Thoracic aorta (tissue), 2 donors: ENCODE measurements around the gene CLRN1. TPM values are rescaled to one million over a fixed set of nuclear protein-coding genes. Genes with fewer than 3 reads are reported as not detected.

ENCODE experiments used
- ATAC-seq: fragments of 150-250 bp; one replicate; pipeline ENCODE4 v1.8.0; 2017; ENCODE audit warnings: low read depth; ENCODE audit not compliant: insufficient number of reproducible peaks, low FRiP score
- DNase-seq: peaks from one replicate; pipeline ENCODE4 v3.0.0-alpha.2; 2020; ENCODE audit warnings: low spot score
- H3K27ac ChIP-seq, 2 donors: fragments of 200-600 bp; sonication (generic); 1 replicate in 1 of 2; 2 replicates in 1 of 2; pipeline ENCODE4 v1.5.1; 2016; ENCODE audit warnings: mild to moderate bottlenecking in 2 of 2, moderate library complexity in 2 of 2
- H3K27me3 ChIP-seq: fragments of 200-600 bp; sonication (generic); replicated peaks from 2 replicates; pipeline ENCODE4 v1.6.0; 2016; ENCODE audit warnings: mild to moderate bottlenecking; ENCODE audit not compliant: insufficient read depth
- H3K36me3 ChIP-seq: fragments of 200-600 bp; sonication (generic); one replicate; pipeline ENCODE4 v1.5.1; 2016
- H3K4me1 ChIP-seq, 2 donors: fragments of 200-600 bp; sonication (generic); 1 replicate in 1 of 2; 2 replicates in 1 of 2; pipeline versions ENCODE4 v1.5.1 to v1.6.0; 2016; ENCODE audit warnings: low read depth in 2 of 2, mild to moderate bottlenecking in 1 of 2; ENCODE audit not compliant: control insufficient read depth in 1 of 2
- H3K4me3 ChIP-seq: fragments of 200-600 bp; sonication (generic); 2 replicates; pipeline ENCODE4 v1.5.1; 2016; ENCODE audit warnings: mild to moderate bottlenecking
- H3K9me3 ChIP-seq: fragments of 200-600 bp; sonication (generic); 2 replicates; pipeline ENCODE4 v1.5.1; 2016
- total RNA-seq, 2 donors: library from RNA; depleted of rRNA; stranded (reverse); fragments of >200 nt; gene quantifications; one replicate each; pipeline versions ENCODE4 v1.1.0 to v1.2.3, GENCODE V29; 2016
- TF ChIP-seq, protein P1 (sequence below): fragments of 200-600 bp; sonication (generic); IDR thresholded peaks from one replicate; pipeline ENCODE4 v1.5.1; 2019; ENCODE audit warnings: antibody characterized with exemption

The CLRN1 gene
- total RNA-seq, 2 donors from 2014 or later = not detected

- TF ChIP-seq, protein P1, sequence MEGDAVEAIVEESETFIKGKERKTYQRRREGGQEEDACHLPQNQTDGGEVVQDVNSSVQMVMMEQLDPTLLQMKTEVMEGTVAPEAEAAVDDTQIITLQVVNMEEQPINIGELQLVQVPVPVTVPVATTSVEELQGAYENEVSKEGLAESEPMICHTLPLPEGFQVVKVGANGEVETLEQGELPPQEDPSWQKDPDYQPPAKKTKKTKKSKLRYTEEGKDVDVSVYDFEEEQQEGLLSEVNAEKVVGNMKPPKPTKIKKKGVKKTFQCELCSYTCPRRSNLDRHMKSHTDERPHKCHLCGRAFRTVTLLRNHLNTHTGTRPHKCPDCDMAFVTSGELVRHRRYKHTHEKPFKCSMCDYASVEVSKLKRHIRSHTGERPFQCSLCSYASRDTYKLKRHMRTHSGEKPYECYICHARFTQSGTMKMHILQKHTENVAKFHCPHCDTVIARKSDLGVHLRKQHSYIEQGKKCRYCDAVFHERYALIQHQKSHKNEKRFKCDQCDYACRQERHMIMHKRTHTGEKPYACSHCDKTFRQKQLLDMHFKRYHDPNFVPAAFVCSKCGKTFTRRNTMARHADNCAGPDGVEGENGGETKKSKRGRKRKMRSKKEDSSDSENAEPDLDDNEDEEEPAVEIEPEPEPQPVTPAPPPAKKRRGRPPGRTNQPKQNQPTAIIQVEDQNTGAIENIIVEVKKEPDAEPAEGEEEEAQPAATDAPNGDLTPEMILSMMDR = no peak
- Histone ChIP-seq H3K9me3 (no peaks in the 10 kb centered on the region), H3K36me3 (no peaks in the 10 kb centered on the region), H3K4me1 (no peaks in the 10 kb centered on the region), H3K4me3 (no peak overlapping the region), H3K27ac (no peak overlapping the region), H3K27me3 (no peaks in the 10 kb centered on the region)
- no peak for DNase-seq
- no peak for ATAC-seq
Measured at GRCh38 chr3:151003768-151004134, 31.2 kb upstream of the CLRN1 start.

DNA sequence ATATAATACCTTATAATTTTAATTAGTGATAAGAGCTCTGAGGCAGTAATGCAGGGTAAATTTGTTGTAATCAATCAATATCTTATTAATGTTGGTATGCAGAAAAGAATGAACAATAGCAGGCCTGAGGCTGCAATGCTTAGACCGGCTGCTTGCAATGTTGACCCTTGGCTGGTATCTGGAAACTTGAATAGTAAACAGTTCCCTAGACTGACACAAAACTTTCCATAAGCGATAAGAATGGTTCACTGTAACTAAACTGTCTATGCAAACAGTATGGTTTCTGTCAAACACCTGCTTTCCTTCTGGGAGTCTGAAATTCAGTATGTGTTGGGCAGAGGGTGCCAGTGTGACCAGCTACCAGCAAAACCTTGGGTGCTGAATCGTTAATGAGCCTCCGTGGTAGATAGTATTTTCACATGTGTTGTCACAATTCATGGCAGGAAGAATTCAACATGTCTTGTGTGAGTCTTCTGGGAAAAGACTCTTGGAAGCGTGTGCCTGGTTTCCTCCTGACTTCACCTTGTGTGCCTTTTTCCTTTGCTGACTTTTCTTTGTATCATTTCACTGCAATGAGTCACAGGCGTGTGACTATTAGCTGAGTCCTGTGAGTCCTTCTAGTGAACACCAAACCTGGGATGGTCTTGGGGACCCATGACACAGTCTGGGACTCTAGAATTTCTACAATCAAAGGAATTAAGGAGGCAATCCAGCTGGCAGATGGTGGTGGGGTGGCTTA, 30.7 kb upstream of the CLRN1 start:
- TF ChIP-seq, protein P1 = no peak
- H3K9me3 ChIP-seq = no peaks in the 10 kb centered on the region
- H3K27me3 ChIP-seq = no peaks in the 10 kb centered on the region
- ATAC-seq = no peak
- no peaks in the 10 kb centered on the region for H3K36me3 ChIP-seq
- DNase-seq = no peak
- no peak overlapping the region for H3K4me3 ChIP-seq
- no peak overlapping the region for H3K27ac ChIP-seq
- H3K4me1 ChIP-seq = no peaks in the 10 kb centered on the region

- H3K27ac ChIP-seq = no peak overlapping the region
- H3K36me3 ChIP-seq = no peaks in the 10 kb centered on the region
- H3K4me1 ChIP-seq = no peaks in the 10 kb centered on the region
- no peak overlapping the region for H3K4me3 ChIP-seq
- TF ChIP-seq, protein P1 = no peak
- no peaks in the 10 kb centered on the region for H3K27me3 ChIP-seq
- ATAC-seq = no peak
- H3K9me3 ChIP-seq = peaks cover 3% of the 10 kb centered on the region
- DNase-seq = no peak
Measured at GRCh38 chr3:151002003-151002981, 29.8 kb upstream of the CLRN1 start.

- H3K4me3 ChIP-seq = no peak overlapping the region
- TF ChIP-seq, protein P1 = no peak
- ATAC-seq = no peak
Measured at GRCh38 chr3:150998996-150999395, 26.5 kb upstream of the CLRN1 start.

GRCh38 chr3:150996731-150997130, 24.2 kb upstream of the CLRN1 start:
- no peak for ATAC-seq
- Histone ChIP-seq H3K27ac (no peak overlapping the region), H3K9me3 (peaks cover 3% of the 10 kb centered on the region), H3K27me3 (no peaks in the 10 kb centered on the region), H3K4me1 (no peaks in the 10 kb centered on the region), H3K36me3 (no peaks in the 10 kb centered on the region), H3K4me3 (no peak overlapping the region)
- TF ChIP-seq, protein P1 = no peak
- DNase-seq = no peak

More at GRCh38 chr3:150998996-150999395, 26.5 kb upstream of the CLRN1 start:
- DNase-seq = no peak
- H3K27ac ChIP-seq = no peak overlapping the region
- no peaks in the 10 kb centered on the region for H3K4me1 ChIP-seq
- H3K27me3 ChIP-seq = no peaks in the 10 kb centered on the region
- H3K9me3 ChIP-seq = peaks cover 3% of the 10 kb centered on the region
- no peaks in the 10 kb centered on the region for H3K36me3 ChIP-seq
